BE2C (cell line): Measurements from ENCODE around the gene NECAB2.

ENCODE experiments used
- DNase-seq: peaks from one replicate; pipeline ENCODE4 v3.0.0-alpha.2; 2020
- H3K27me3 ChIP-seq: fragments of 250-450 bp; sonication (Bioruptor Pico); 2 replicates; pipeline ENCODE4 v1.5.1; 2020; ENCODE audit warnings: mild to moderate bottlenecking
- H3K36me3 ChIP-seq: fragments of 250-450 bp; sonication (Bioruptor Pico); 2 replicates; pipeline ENCODE4 v1.5.1; 2020; ENCODE audit warnings: mild to moderate bottlenecking
- H3K4me1 ChIP-seq: fragments of 250-450 bp; sonication (Bioruptor Pico); 2 replicates; pipeline ENCODE4 v1.5.1; 2020
- H3K4me3 ChIP-seq: 2 replicates; pipeline ENCODE4 v1.5.1; 2011; ENCODE audit warnings: low read depth, low read length
- H3K9me3 ChIP-seq: fragments of 250-450 bp; sonication (Bioruptor Pico); 2 replicates; pipeline ENCODE4 v1.5.1; 2020
- CTCF ChIP-seq: IDR thresholded peaks from 2 replicates; pipeline ENCODE4 v1.5.1; 2012; ENCODE audit warnings: mild to moderate bottlenecking, low read depth, low read length

Gene NECAB2

GRCh38 chr16:84014570-84015327 lies 46.7 kb downstream of the NECAB2 start:
- Histone ChIP-seq H3K27me3 (no peaks in the 10 kb centered on the region), H3K4me3 (no peak overlapping the region), H3K9me3 (no peaks in the 10 kb centered on the region; the same call in none of the 2 replicates), H3K36me3 (no peaks in the 10 kb centered on the region), H3K4me1 (no peaks in the 10 kb centered on the region)
- no peak for TF ChIP-seq CTCF
- no peak for DNase-seq

GRCh38 chr16:84015399-84015798 lies 47.4 kb downstream of the NECAB2 start:
- no peak for TF ChIP-seq CTCF
- H3K4me3 ChIP-seq, result no peak overlapping the region
- H3K36me3 ChIP-seq, result no peaks in the 10 kb centered on the region
- no peaks in the 10 kb centered on the region; the same call in none of the 2 replicates for H3K9me3 ChIP-seq
- H3K4me1 ChIP-seq, result no peaks in the 10 kb centered on the region
- no peaks in the 10 kb centered on the region for H3K27me3 ChIP-seq
- DNase-seq, result no peak

GRCh38 chr16:84016477-84016876 lies 48.4 kb downstream of the NECAB2 start:
- Histone ChIP-seq H3K36me3 (no peaks in the 10 kb centered on the region), H3K4me3 (no peak overlapping the region), H3K9me3 (no peaks in the 10 kb centered on the region; the same call in none of the 2 replicates), H3K27me3 (no peaks in the 10 kb centered on the region), H3K4me1 (no peaks in the 10 kb centered on the region)
- TF ChIP-seq CTCF, result no peak
- no peak for DNase-seq

GRCh38 chr16:84018710-84019109 lies 50.7 kb downstream of the NECAB2 start:
- H3K36me3 ChIP-seq, result no peaks in the 10 kb centered on the region
- DNase-seq, result no peak
- no peak for TF ChIP-seq CTCF

GRCh38 chr16:84020353-84020752 lies 52.3 kb downstream of the NECAB2 start:
- Histone ChIP-seq H3K27me3 (peaks cover 7% of the 10 kb centered on the region), H3K4me1 (no peaks in the 10 kb centered on the region)

More at GRCh38 chr16:84018710-84019109, 50.7 kb downstream of the NECAB2 start:
- H3K4me1 ChIP-seq, result no peaks in the 10 kb centered on the region
- peaks cover 4% of the 10 kb centered on the region for H3K27me3 ChIP-seq
- H3K4me3 ChIP-seq, result no peak overlapping the region
- no peaks in the 10 kb centered on the region; the same call in none of the 2 replicates for H3K9me3 ChIP-seq

More at GRCh38 chr16:84020353-84020752, 52.3 kb downstream of the NECAB2 start:
- no peak for DNase-seq
- TF ChIP-seq CTCF, result no peak
- H3K36me3 ChIP-seq, result no peaks in the 10 kb centered on the region
- no peaks in the 10 kb centered on the region; the same call in none of the 2 replicates for H3K9me3 ChIP-seq
- no peak overlapping the region for H3K4me3 ChIP-seq
